PC-9 (cell line): Measurements from ENCODE around the gene CKS1B. TPM values are rescaled to one million over a fixed set of nuclear protein-coding genes. Genes with fewer than 3 reads are reported as not detected.

Experiments used
- BruUV-seq: library from RNA; stranded (reverse); fragments of 400-500 nt; replicated peaks from 2 replicates; lab custom pipeline; 2021; lab: Mats Ljungman, UMichigan
- CTCF ChIA-PET: fragments of 300-600 bp; sonication (Branson Sonifier 250); formaldehyde crosslinking; loops from one replicate; lab custom pipeline; 2022; ENCODE audit warnings: antibody characterized with exemption; lab: Charles Lee
- POLR2A ChIA-PET: fragments of 300-600 bp; sonication (Branson Sonifier 250); formaldehyde crosslinking; loops from one replicate; lab custom pipeline; 2022; ENCODE audit warnings: antibody characterized with exemption; ENCODE audit not compliant: unreplicated experiment; lab: Charles Lee
- DNase-seq, 2 experiments: peaks; one replicate each; pipeline versions ENCODE4 v3.0.0 to v3.0.0-alpha.2; 2015 to 2022; ENCODE audit warnings: mixed read lengths in 1 of 2
- H2AFZ ChIP-seq: fragments of 200-600 bp; sonication (generic); 2 replicates; pipeline ENCODE4 v1.8.1; 2017; ENCODE audit warnings: antibody characterized with exemption
- H3F3A ChIP-seq: fragments of 200-600 bp; sonication (generic); 2 replicates; pipeline ENCODE4 v1.8.1; 2017; ENCODE audit warnings: antibody characterized with exemption, mild to moderate bottlenecking, low read depth; ENCODE audit not compliant: insufficient read depth
- H3K27ac ChIP-seq: fragments of 200-600 bp; sonication (generic); 2 replicates; pipeline ENCODE4 v1.6.1; 2016; ENCODE audit warnings: mixed run types
- H3K27me3 ChIP-seq: fragments of 200-600 bp; sonication (generic); 2 replicates; pipeline ENCODE4 v1.6.1; 2016; ENCODE audit warnings: low read depth, mixed run types; ENCODE audit not compliant: insufficient read depth
- H3K36me3 ChIP-seq: fragments of 200-600 bp; sonication (generic); 2 replicates; pipeline ENCODE4 v1.6.1; 2016; ENCODE audit warnings: low read depth, mixed run types
- H3K4me1 ChIP-seq: fragments of 200-600 bp; sonication (generic); replicated peaks from 2 replicates; pipeline ENCODE4 v1.6.1; 2016; ENCODE audit warnings: mixed run types; ENCODE audit not compliant: insufficient read depth
- H3K4me2 ChIP-seq: fragments of 200-600 bp; sonication (generic); 2 replicates; pipeline ENCODE4 v1.6.1; 2017; ENCODE audit warnings: mixed run types
- H3K4me3 ChIP-seq: fragments of 200-600 bp; sonication (generic); 2 replicates; pipeline ENCODE4 v1.6.1; 2016; ENCODE audit warnings: mixed run types
- H3K79me2 ChIP-seq: fragments of 200-600 bp; sonication (generic); 2 replicates; pipeline ENCODE4 v1.6.1; 2017; ENCODE audit warnings: low read depth, mixed run types
- H3K9me2 ChIP-seq: fragments of 200-600 bp; sonication (generic); 2 replicates; pipeline ENCODE4 v1.8.1; 2017; ENCODE audit warnings: mild to moderate bottlenecking; ENCODE audit not compliant: insufficient read depth
- H3K9me3 ChIP-seq: fragments of 200-600 bp; sonication (generic); 2 replicates; pipeline ENCODE4 v1.8.1; 2016; ENCODE audit warnings: low read depth; ENCODE audit not compliant: insufficient read depth
- H4K20me1 ChIP-seq: fragments of 200-600 bp; sonication (generic); 2 replicates; pipeline ENCODE4 v1.8.1; 2017; ENCODE audit not compliant: insufficient read depth
- EZH2 ChIP-seq: fragments of 200-600 bp; sonication (generic); IDR thresholded peaks from 2 replicates; pipeline ENCODE4 v1.8.0; 2017; ENCODE audit warnings: antibody characterized with exemption, low read depth
- intact Hi-C: fragments of 100-400 bp; cut with micrococcal nuclease; formaldehyde crosslinking; loops from one replicate; pipeline ENCODE4 v1.10.0; 2022; ENCODE audit not compliant: unreplicated experiment
- total RNA-seq: library from RNA; stranded (reverse); gene quantifications from 2 replicates; pipeline ENCODE4 v1.2.3, GENCODE V29; 2021
- TF ChIP-seq, protein P1 (sequence below): fragments of 200-600 bp; sonication (generic); conservative IDR thresholded peaks from 2 replicates; pipeline ENCODE4 v1.6.1; 2017; ENCODE audit warnings: mixed run types, antibody characterized with exemption, mild to moderate bottlenecking, moderate library complexity

The CKS1B gene
- total RNA-seq, 1 experiment from 2014 or later: 236 TPM

DNA sequence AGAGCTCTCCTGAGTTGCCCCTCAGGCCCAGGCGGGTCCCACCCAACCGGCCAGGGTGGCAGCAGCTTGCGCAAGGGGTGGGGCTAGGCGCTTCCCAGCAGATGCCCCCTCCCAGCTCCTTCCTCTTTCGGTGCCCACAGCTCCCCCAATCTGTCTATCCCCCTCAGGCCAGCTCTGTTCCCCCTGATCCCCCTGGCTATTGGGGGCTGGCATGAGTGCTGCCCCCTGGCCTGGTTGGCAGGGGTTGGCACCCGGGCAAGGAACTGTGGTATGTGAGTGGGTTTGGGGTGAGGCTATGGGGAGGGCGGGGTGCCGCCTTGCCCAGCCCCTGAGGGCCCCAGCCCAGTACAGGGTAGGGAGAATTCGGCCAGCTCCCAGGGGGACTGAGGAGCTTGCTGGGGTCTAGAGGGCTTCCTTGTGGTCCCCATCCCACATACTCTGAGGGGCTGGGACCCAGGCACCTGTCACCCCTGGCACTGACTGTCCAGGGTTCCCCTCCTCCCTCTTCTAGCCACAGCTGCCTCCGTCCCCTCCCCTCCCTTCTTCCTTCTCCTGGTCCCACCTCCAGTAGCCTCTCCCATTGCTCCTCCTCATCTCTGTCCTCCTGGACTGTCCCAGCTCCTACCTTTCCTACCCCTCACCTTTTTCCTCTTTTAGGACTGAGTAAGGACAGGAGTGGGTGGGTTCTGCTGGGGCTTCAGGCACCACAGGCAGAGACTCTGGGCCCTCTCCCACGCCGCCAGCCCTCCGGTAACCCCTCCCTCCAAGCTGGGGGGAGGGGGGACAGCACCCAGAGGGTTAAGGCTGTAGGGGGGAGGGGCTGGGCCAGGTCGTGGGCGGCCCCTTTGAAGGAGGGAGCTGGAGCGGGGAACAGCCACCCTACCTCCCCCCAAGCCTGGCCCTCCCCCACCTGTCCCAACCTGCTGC lies 33.8 kb downstream of the CKS1B start:
- Histone ChIP-seq H3K27me3 (no peaks in the 10 kb centered on the region), H4K20me1 (peaks cover 35% of the 10 kb centered on the region), H3K4me1 (peaks cover 10% of the 10 kb centered on the region), H3K36me3 (no peaks in the 10 kb centered on the region), H3K9me2 (no peaks in the 10 kb centered on the region), H2AFZ (no peak overlapping the region), H3K79me2 (peaks cover 58% of the 10 kb centered on the region), H3K4me2 (no peak overlapping the region), H3K4me3 (no peak overlapping the region), H3K27ac (no peak overlapping the region), H3K9me3 (no peaks in the 10 kb centered on the region), H3F3A (peaks cover 24% of the 10 kb centered on the region)
- BruUV-seq: no TSS peak
- TF ChIP-seq EZH2: no peak
- TF ChIP-seq, protein P1, sequence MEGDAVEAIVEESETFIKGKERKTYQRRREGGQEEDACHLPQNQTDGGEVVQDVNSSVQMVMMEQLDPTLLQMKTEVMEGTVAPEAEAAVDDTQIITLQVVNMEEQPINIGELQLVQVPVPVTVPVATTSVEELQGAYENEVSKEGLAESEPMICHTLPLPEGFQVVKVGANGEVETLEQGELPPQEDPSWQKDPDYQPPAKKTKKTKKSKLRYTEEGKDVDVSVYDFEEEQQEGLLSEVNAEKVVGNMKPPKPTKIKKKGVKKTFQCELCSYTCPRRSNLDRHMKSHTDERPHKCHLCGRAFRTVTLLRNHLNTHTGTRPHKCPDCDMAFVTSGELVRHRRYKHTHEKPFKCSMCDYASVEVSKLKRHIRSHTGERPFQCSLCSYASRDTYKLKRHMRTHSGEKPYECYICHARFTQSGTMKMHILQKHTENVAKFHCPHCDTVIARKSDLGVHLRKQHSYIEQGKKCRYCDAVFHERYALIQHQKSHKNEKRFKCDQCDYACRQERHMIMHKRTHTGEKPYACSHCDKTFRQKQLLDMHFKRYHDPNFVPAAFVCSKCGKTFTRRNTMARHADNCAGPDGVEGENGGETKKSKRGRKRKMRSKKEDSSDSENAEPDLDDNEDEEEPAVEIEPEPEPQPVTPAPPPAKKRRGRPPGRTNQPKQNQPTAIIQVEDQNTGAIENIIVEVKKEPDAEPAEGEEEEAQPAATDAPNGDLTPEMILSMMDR: no peak
- no peak for DNase-seq
- CTCF ChIA-PET: no interaction called here
- POLR2A ChIA-PET: interaction anchor here (0.6 kb wide), 1 partner anchor 90 kb away, joined by 3 read pairs; no protein-coding TSS in a partner anchor
- intact Hi-C loops: no loop called here

DNA sequence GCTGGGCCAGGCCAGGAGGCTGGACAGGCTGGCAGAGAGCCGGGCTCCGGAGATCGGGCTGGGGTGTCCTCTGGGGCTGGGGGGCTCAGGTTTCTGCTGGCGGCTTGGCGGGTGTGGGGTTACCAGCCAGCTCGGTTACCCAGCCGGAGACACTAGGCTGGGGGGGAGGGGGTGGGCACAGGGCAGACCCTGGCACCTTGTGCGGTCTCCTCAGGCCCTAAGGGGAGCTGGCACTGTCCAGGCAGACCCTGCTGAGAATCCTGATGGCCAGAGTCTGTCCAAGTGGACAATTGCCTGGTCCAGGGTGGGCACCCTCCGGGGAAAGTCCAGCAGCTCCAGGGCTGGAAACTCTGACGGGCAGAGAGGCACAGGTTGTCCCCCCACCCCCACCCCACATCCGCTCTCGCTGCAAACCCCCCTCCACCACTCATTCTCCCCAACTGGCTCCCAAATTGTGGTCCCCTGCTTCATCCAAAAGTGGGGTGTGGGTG lies 34.8 kb downstream of the CKS1B start:
- ChIA-PET CTCF (no interaction called here), POLR2A (no interaction called here)
- Histone ChIP-seq H3K9me3 (no peaks in the 10 kb centered on the region), H3K79me2 (peaks cover 49% of the 10 kb centered on the region), H3K27ac (no peak overlapping the region), H3K27me3 (no peaks in the 10 kb centered on the region), H3K9me2 (no peaks in the 10 kb centered on the region), H3F3A (peaks cover 26% of the 10 kb centered on the region), H3K36me3 (no peaks in the 10 kb centered on the region), H3K4me3 (no peak overlapping the region), H4K20me1 (peaks cover 36% of the 10 kb centered on the region), H3K4me2 (no peak overlapping the region), H3K4me1 (peaks cover 9% of the 10 kb centered on the region), H2AFZ (no peak overlapping the region)
- no peak for DNase-seq
- intact Hi-C loops: no loop called here
- TF ChIP-seq EZH2: no peak
- BruUV-seq: no TSS peak

DNA sequence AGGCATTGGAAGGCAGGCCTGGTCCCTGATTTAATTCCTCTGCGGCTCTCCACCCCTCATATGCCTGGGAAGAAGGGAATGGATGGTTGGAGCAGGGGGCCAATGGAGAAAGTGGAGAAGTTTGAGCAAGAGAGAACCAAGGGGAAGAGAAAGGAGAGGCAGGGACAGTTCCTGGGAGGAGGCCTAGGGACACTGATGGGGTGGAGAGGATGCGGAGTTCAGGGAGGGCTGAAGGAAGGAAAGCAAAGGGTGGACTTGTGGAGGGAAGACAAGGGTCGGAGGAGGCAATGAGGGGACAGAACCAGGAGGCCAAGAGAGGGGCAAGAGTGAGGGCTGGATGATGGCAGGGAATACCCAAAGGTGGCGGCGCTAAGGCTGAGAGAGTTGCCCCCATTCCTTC lies 35.3 kb downstream of the CKS1B start:
- ChIA-PET CTCF (no interaction called here), POLR2A (no interaction called here)
- Histone ChIP-seq H3K27ac (no peak overlapping the region), H3K9me2 (no peaks in the 10 kb centered on the region), H3K79me2 (peaks cover 45% of the 10 kb centered on the region), H3K36me3 (no peaks in the 10 kb centered on the region), H4K20me1 (peaks cover 36% of the 10 kb centered on the region), H2AFZ (no peak overlapping the region), H3K4me3 (no peak overlapping the region), H3K4me1 (peaks cover 4% of the 10 kb centered on the region), H3K9me3 (no peaks in the 10 kb centered on the region), H3K4me2 (no peak overlapping the region), H3F3A (peaks cover 27% of the 10 kb centered on the region), H3K27me3 (no peaks in the 10 kb centered on the region)
- intact Hi-C loops: no loop called here
- no TSS peak for BruUV-seq
- DNase-seq: no peak
- TF ChIP-seq, protein P1: no peak
- TF ChIP-seq EZH2: no peak
